ENCODE data around the gene TEX11.

- TF ChIP-seq, protein P1, sequence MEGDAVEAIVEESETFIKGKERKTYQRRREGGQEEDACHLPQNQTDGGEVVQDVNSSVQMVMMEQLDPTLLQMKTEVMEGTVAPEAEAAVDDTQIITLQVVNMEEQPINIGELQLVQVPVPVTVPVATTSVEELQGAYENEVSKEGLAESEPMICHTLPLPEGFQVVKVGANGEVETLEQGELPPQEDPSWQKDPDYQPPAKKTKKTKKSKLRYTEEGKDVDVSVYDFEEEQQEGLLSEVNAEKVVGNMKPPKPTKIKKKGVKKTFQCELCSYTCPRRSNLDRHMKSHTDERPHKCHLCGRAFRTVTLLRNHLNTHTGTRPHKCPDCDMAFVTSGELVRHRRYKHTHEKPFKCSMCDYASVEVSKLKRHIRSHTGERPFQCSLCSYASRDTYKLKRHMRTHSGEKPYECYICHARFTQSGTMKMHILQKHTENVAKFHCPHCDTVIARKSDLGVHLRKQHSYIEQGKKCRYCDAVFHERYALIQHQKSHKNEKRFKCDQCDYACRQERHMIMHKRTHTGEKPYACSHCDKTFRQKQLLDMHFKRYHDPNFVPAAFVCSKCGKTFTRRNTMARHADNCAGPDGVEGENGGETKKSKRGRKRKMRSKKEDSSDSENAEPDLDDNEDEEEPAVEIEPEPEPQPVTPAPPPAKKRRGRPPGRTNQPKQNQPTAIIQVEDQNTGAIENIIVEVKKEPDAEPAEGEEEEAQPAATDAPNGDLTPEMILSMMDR (IDR thresholded peaks at IDR 0.05; ENCODE audit: low read depth, low read length), result no peak
- TF ChIP-seq MAX (IDR thresholded peaks at IDR 0.05; ENCODE audit: low read depth, low read length), result no peak
- TF ChIP-seq POLR2A (IDR thresholded peaks at IDR 0.05; ENCODE audit: extremely low read depth, insufficient read length), result no peak
- TF ChIP-seq MYC (IDR thresholded peaks at IDR 0.05; ENCODE audit: low read depth, low read length), result no peak
Measured at GRCh38 chrX:70694339-70695122, 214.0 kb downstream of the TEX11 start.

Measured in NB4 (cell line).